DMS 273 (cell line): ENCODE data around the gene SLC7A1.

Experiments used
- DNase-seq: peaks from one replicate; lab custom pipeline; 2025; ENCODE audit not compliant: unreplicated experiment; lab: John Stamatoyannopoulos, UW

SLC7A1 gene

DNA sequence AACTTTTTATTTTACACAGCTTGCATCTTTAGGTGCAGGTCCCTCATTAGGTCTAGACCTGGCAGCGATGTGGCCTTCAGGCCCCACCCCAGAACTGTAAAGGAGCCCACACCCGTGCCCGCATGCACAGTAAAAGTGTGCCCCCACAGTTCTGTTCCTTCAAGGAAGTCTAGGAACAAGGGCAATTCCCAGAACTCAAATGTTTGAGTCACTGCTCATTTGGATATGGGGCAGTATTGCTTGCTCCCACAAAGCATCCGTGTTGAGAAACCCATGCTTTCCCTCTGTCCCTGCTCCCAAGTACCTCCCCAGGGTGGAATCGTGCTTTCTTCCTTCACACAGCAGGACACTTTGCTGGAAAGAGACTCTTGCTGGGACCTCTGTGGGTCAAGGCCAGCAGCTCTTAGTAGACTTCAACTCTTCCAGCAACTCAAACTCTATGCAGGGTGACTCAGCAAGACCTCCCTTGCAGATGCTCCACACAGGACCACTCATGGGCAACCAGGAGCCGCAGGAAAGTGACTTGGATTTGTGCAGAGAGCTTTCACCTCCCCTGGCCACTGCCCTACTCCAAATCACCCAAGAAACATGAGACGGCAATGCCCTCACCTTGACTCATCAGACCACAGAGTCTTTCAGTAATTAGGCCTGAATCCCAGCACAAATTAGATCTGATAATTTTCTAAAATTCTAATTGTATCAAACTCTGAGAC is 12.3 kb downstream of the SLC7A1 start:
- DNase-seq = no peak

DNA sequence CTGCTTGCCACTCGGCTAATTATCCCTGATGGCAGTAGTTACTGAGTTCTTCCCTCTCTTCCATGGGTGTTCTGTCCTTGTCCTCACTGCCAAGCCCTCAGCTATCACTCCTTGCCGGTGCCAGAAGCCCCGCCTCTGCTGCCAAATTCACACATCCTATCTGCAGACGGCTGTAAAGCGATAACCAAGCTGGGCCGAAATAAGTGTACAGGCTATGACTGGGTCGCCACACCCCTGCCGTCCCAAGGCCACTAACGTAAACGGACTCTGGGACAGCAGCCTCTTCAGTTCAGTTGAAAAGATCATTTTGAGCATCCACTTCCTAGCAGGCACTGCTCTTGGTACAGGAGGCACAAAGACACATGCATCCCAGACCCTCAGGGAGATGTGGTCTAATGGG is 13.3 kb downstream of the SLC7A1 start:
- no peak for DNase-seq

DNA sequence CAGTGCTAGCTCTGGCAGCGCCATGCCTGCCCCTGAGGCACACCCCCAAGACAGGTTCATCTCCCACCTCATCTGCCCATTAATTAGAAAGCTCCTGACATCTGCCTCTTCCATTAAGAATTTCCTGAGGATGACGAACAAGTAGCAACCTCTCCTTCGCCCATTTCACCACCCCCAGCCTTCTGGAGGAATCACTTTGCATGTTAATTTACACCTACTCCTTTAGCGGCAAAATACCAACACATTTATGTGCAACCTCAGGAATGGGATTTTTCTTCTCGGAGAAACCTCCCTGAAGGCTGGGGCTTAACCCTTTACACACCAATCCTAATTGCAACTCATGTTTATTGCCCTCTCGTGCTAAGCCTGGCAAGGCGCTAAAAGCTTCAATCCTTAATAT is 13.8 kb downstream of the SLC7A1 start:
- no peak for DNase-seq

DNA sequence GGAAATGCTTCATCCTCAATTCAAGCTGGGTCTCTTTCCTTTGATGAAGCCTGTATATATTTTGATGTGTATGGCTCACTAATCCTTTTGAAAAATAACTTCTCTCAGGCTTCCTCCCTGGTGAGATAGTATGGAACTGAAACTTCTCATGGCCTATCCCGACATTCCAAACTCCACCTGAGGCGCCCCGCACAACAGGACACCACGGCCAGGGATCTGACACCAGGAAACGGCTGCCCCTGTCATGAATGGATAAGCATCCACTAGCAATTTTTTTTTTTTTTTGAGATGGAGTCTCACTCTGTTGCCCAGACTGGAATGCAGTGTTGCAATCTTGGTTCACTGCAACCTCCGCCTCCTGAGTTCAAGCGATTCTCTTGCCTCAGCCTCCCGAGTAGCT is 16.4 kb downstream of the SLC7A1 start:
- no peak for DNase-seq

DNA sequence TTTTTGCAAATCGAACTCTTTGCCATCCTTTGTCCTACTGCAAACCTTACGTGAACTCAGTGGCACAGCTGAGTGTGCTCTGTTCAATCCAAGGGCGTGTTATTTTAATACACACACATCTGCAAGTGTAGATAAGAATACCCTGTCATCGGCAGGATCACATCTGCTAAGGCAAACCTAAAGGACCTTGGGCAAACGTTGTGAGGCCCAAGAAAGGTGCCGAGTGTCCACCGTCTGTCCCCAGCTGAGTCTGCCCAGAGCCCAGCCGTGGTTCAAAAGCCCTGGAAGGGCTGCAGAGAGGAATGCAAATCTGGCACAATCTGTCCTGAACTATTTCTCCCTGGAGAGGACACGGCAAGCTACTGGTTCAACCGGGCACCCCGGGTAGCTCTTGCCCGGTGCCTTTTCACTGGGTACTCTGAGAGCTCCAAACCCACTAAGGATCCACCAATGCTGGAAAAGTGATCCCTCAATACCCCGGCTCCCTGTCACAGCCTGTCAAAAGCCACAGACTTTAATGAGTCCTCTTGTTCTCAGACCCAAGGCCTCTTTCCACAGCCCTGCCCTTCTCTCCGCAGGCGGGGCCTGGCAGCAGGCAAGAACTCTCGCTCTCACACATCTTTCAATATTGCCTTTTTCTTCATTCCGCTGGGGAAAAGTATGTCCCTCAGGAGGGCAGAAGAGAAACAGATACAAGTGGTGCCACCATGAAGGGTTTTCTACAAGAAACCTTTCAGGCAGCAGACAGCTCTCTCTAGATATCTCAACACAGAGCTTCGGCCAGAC is 17.0 kb downstream of the SLC7A1 start:
- DNase-seq = no peak

DNA sequence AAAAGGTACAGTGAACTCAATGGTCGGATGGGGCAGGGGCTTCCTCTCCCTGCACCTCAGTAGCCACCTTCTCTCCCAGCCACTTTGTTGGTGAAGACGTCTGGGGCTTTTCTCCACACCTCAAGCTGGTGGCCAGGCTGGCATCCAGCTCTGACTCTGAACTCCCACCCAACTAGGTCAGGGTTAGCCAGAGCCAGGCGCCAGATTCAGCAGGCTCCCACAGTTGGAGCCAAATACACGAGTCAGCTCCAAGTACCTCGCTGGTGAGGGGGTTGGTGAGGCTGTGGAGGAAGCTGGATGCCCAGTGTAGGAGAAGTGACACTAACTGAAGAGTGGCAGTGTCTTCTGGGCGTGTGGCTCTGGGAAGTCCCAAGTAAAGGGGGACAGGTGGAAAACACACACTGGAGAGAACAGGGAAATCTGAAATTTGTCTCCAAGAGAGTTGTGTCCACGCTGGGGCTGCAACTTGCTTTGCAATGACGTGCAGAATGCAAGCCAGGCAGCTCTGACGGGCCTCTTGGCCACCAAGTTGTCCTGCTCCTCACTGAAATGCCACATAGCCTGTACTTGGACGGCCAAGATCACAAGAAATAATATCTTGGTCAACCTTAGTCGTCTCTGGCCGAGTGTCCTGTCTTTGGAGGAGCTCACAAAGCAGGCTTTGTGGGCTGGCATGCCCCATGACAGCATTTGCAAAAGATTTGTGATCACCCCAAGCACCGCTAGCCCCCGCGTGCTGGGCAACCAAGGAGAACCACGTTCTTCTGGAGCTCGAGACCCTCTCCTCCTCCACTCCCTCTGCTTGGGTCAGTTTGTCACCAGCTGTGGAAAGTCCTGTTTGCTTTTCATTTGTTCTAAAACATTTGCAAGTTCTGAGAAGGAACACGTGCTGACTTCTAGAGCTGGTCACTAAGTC is 18.1 kb downstream of the SLC7A1 start:
- DNase-seq = no peak

DNA sequence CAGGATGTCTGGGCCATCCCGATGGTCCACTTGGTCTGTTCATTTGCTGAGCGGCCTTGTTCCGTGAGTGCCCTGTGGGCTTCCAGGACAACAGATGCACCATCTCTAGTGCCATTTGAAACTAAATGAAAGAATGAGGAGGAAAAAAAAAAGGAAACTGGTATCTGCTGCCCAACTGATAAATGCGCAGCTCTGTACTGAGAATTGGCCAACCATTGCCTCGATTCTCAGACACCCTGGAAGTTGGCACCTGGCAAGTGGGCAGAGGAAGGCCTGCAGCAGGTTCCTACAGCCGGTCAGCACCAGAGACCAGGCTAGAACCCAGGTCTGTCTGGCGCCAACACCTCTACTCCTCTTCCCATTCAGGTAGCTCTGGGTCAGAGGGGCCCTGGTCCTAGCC is 18.9 kb downstream of the SLC7A1 start:
- no peak for DNase-seq

DNA sequence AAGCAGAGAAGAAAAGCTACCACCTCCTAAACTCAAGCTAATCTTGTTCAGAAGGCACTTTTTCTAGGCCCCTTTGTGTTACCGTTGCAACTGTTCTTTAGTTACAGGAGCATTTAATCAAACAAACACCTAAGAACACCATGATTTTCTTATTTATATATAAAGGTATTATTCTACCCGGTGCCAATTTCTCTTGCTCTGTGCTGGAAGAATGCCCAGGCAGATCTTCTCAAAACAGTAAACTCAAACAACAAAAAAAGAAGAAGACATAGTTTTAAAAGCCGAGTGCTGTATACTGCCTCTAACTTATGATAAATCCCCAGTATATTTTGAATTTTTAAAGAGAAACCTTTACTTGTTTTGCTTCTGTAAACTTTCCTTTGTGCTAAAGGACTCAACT is 20.4 kb downstream of the SLC7A1 start:
- DNase-seq = no peak

DNA sequence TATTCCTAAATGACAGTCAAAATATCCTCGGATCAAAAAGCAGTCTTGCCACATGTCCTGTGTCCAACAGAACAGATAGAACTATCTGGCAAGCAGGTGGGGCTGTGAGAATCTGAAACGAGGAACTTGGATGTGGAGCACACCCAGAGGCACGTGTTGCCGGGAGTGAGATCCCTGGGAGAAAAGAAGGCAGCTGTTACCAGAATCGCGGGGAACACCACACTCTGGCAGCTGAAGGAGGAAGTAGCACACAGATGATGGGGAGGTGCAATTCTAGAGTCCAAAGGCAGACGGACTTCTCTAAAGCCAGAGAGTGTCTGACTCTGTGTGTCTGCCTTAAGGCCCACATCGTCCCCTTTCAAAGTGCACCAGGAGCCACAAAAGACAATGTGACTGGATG is 22.3 kb downstream of the SLC7A1 start:
- DNase-seq = peak; percentile 64

DNA sequence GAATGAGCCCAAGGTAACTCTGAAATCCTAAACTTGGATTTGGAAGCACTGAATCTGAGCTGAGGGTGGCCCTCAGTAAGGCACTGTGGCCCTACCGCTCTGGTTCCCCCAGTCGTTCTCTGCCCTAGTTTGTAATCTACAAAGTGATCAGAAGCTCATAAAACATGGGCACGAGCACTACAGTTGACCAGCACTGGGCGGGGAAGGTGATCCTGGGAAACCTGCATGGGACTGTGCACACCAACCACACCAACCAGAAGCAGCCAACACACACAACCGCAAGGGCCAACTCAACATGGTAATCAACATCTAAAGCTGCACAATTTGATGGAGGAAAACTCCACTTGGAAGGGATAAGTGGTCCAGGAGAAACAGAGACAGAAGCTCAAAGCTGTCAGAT is 22.9 kb downstream of the SLC7A1 start:
- DNase-seq = no peak

DNA sequence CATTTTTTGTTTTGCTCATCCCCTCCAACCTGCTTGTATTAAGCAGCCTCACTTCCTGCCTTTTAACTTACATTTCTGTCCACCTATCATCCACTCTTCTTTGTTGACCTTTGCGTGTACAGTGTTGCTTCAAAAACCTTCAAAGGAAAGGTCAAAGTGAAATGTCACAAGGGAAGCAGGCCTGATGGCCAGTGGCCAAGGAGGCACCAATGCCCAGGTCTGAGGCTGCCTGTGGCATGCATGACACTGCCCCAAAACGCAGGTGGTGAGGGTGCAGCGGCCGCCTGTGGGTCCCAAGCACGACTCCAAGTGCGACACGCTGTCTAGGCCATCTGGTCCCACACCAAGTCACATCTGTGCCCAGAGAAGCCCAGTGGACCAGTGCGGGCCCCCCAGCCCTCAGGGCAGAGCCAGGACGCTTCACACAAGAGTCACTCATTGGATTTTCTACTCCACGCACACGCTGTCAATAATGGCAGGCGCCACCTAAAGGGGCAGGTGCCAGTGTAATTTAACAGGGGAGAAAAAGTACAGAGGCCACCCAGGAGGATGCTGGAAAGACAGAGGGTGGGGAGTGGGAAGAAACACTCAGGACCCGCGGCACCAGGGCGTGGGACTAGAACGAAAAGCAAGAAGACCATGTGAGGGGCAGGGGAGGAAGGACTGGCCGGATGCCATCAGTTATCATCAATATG is 23.5 kb downstream of the SLC7A1 start:
- DNase-seq = no peak

DNA sequence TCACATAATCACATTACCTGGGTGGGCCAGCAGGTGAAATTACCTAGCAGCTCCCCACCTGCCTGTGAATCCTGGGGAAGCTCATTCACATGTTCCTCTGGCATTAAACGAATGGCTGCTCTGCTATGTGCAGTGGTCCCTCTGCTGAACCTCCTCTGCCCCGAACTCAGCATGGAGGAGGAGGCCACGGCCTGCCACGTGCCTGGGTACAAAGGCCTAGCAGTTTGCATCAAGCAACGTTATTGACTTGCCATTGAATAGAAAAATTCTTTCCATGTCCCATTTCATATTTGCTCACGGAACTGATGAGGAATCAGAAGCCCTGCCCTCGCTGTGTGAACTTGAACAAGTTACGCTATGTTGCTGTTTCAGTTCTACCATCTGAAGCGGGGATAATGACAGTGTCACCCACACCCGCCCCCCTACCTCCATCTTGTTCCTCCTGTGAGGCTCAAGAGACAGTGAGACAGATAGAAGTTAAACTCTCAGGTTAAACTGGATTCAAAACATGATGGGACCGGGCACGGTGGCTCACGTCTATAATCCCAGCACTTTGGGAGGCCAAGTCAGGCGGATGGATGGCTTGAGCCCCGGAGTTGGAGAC is 25.3 kb downstream of the SLC7A1 start:
- no peak for DNase-seq

DNA sequence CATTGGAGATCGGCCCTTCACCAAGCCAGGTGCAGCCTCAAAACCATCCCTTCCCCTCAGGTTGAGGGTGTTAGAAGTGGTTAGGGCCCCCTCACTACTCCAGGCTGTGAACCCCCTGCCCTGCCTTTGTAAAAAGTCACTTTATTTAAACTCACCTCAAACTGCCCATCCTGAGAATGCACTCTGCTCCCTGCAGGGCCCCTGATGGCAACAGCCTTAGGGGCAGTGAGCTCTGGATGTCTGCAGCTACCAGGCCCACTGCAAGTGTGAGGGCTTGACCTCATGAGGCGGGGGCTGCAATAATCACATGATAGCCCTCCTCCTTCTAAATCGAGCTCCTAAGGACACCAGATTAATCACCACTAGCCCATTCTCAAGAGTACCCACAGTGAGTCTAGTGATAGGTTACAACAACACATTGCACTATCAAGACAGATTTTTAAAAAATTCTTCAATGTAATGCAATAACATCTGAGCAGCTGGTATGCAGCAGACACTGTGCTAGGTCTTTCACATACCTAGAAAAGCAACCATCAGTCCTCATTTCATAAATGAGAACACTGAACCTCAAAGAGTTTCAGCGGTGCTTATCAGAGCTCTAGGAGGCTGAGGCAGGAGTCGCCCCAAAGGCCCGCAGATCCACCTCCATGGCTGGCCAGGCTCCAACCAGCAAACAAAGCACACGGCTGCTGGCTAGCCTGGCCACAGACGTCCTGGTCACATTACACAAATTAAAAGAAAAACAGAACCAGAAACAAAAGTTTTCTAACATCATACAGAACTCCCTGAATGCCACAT is 26.0 kb downstream of the SLC7A1 start:
- no peak for DNase-seq

DNA sequence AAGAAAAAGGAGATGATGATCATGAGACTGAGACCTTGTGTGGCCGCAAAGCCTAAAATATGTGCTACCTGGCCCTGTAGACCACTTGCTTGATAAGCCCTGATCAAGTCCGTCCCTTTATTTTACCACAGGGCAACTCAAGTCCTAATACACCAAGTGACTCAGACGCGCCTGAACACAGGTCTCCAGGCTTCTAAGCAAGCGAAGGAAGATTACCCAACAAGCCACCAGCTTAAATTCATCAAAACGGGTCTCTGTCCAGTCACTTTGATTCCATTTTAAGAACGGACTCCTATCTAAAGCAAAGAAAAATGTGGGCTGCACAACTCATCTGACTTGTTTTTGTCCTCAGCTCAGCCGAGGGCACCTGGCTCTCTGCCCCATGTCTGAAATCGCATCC is 26.8 kb downstream of the SLC7A1 start:
- no peak for DNase-seq

DNA sequence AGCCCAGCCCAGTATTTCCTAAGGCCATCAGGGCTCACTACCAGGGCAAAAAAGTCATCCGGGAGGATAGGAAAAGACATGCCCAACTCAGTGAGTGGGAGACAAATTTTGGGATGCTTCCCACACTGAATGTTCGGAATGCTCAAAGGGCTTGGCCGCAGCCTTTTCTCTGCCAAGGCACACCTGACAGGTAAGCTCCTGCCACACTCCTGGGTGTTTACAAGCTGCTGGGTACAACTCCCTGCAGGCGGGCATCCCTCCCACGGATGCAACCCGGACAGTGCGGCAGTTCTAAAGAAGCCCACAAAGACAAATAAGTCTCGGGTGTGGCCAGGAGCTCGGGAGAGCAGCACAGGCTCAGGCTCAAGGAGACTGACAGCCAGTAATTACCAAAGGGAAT is 28.1 kb downstream of the SLC7A1 start:
- DNase-seq = no peak

DNA sequence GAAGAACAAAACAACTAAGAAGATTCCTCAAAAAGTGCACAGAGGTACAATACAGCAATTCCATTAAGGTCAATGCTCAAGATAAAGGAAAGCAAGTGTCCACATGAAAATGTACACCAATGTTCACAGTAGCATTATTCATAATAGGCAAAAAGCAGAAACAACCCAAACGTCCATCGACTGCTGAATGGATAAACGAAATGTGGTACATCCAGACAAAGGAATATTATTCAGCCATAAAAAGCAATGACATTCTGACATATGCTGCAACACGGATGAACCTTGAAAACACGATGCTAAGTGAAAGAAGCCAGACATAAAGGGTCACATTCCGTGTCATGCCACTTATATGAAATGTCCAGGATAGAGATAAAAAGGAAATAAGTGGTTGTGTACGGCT is 29.3 kb downstream of the SLC7A1 start:
- DNase-seq = no peak

DNA sequence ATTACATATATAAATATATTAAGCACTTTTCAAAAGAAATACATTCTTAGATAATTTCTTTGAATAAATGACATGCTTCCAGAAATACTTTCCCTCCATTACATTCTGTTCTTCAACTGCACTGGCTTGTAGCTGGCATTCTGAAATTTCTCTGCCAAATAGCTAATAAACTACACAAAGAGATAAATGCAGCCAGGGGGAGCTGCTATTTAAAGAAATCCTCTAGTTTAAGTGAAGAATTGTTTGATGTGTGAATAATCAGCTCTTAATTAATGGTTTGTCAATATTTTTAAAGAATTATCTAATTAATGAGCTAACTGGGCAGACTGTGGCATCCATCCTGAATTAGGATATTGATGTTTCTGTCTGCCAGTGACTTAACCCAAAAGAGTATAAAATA is 30.7 kb downstream of the SLC7A1 start:
- no peak for DNase-seq

DNA sequence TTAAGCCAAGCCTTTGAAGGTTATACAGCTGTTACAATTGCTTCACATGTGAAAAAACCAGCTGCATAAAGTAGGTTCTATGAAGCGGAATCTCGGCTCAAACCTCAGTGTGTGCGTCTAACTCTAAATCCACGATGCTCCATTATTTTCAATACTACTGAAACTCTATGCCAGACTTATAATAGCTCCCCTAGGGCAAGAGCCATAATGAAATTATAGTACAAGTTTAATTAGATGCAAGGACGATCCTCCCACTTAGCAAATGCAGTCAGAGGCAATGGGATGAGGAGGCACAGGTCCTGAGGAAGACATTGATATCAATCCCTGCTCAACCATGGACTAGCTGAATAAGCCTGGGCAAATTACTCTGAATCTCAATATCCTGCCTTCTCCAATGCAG is 31.1 kb downstream of the SLC7A1 start:
- DNase-seq = no peak

DNA sequence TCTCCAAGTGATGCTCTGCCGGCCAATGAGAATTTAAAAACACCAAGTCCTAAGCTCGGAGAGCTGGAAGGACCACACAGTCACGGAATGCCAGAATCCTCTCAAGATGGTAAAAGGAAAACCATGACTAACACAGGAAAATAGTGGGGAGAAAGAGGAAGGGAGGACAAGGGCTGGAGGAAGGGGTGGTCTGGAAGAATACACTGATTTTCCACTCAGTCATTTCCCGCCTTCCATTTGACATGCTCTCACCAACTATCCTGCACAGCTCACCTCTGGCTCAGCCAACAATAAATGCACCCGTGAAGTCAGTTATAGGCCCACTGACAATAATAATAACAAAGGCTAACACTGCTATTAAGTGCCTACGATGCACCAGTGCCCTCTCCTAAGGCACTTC is 31.5 kb downstream of the SLC7A1 start:
- DNase-seq = no peak
